Measurements from ENCODE around the gene PRELP.
A peak's percentile ranks its signal among the peaks of the same experiment; 100 is the strongest.

PRELP gene

DNA sequence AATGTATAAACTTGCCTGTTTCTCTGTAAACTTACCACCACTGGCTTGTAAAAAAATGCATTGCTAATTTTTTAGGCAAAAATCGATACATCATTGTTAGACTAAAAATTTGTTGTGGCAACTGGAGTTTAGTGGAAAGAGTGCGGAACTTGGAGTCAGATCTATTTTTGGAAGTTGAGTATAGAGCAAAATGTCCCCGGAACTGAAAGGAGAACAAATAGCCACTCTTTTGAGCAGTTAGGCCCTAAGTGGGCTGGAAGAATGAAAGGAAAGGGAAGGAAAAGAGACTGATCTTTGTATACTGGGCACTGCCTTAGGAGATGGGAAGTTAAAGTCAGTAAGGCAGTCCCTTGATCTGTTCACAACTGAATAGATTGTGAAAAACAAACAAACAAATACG lies 48.5 kb downstream of the PRELP start:
- no peak overlapping the region for H3K4me3 ChIP-seq (ENCODE audit: insufficient read length, low read depth)
- no peak overlapping the region for H3K9ac ChIP-seq (ENCODE audit: insufficient read length, low read depth)
- H3K27me3 ChIP-seq (ENCODE audit: insufficient read depth, insufficient read length), result peaks cover 34% of the 10 kb centered on the region
- H3K4me1 ChIP-seq (ENCODE audit: insufficient read depth, insufficient read length), result peaks cover 49% of the 10 kb centered on the region
- no peak for DNase-seq (ENCODE audit: low read depth, low spot score)
- no peaks in the 10 kb centered on the region for H3K9me3 ChIP-seq (ENCODE audit: insufficient read depth, low read length)
- no peaks in the 10 kb centered on the region for H3K36me3 ChIP-seq (ENCODE audit: insufficient read depth, insufficient read length, low read length)
- TF ChIP-seq YY1 (IDR thresholded peaks at IDR 0.05; ENCODE audit: insufficient read depth, insufficient read length), result no peak
- TF ChIP-seq ZNF274 (IDR thresholded peaks at IDR 0.05; ENCODE audit: low read depth, low read length), result no peak
- TF ChIP-seq SUZ12 (IDR thresholded peaks at IDR 0.05; ENCODE audit: extremely low read depth, insufficient read depth, insufficient read length), result no peak

- Histone ChIP-seq H3K27me3 (ENCODE audit: insufficient read depth, insufficient read length) (peaks cover 30% of the 10 kb centered on the region), H3K9me3 (ENCODE audit: insufficient read depth, low read length) (no peaks in the 10 kb centered on the region), H3K4me3 (ENCODE audit: insufficient read length, low read depth) (no peak overlapping the region), H3K4me1 (ENCODE audit: insufficient read depth, insufficient read length) (peaks cover 45% of the 10 kb centered on the region), H3K9ac (ENCODE audit: insufficient read length, low read depth) (no peak overlapping the region), H3K36me3 (ENCODE audit: insufficient read depth, insufficient read length, low read length) (no peaks in the 10 kb centered on the region)
- TF ChIP-seq YY1 (IDR thresholded peaks at IDR 0.05; ENCODE audit: insufficient read depth, insufficient read length), result no peak
- no peak for TF ChIP-seq SUZ12 (IDR thresholded peaks at IDR 0.05; ENCODE audit: extremely low read depth, insufficient read depth, insufficient read length)
- TF ChIP-seq ZNF274 (IDR thresholded peaks at IDR 0.05; ENCODE audit: low read depth, low read length), result no peak
- DNase-seq (ENCODE audit: low read depth, low spot score), result no peak
Observed at GRCh38 chr1:203524824-203525223, 49.2 kb downstream of the PRELP start.

DNA sequence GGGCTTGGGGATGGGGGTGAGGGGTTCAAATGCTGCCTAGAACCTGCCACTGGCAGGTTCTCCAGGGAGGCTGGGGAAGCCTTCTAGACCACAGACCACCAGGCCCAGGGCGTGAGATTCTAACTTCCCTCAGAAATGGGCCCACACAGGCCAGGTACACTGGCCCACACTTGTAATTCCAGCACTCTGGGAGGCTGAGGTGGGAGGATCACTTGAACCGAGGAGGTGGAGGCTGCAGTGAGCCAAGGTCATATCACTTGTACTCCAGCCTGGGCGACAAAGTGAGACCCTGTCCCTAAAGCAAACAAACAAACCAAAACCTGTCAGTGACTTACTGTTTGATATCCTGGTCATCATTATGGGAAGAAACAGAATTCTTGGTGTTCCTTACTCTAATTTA lies 50.1 kb downstream of the PRELP start:
- H3K9me3 ChIP-seq (ENCODE audit: insufficient read depth, low read length), result no peaks in the 10 kb centered on the region
- no peak for DNase-seq (ENCODE audit: low read depth, low spot score)
- H3K27me3 ChIP-seq (ENCODE audit: insufficient read depth, insufficient read length), result peaks cover 21% of the 10 kb centered on the region
- H3K4me1 ChIP-seq (ENCODE audit: insufficient read depth, insufficient read length), result peaks cover 38% of the 10 kb centered on the region
- H3K9ac ChIP-seq (ENCODE audit: insufficient read length, low read depth), result no peak overlapping the region
- TF ChIP-seq YY1 (IDR thresholded peaks at IDR 0.05; ENCODE audit: insufficient read depth, insufficient read length) (no peak), SUZ12 (IDR thresholded peaks at IDR 0.05; ENCODE audit: extremely low read depth, insufficient read depth, insufficient read length) (no peak), ZNF274 (IDR thresholded peaks at IDR 0.05; ENCODE audit: low read depth, low read length) (no peak)
- no peaks in the 10 kb centered on the region for H3K36me3 ChIP-seq (ENCODE audit: insufficient read depth, insufficient read length, low read length)
- H3K4me3 ChIP-seq (ENCODE audit: insufficient read length, low read depth), result no peak overlapping the region

- peaks cover 37% of the 10 kb centered on the region for H3K4me1 ChIP-seq (ENCODE audit: insufficient read depth, insufficient read length)
- peaks cover 16% of the 10 kb centered on the region for H3K27me3 ChIP-seq (ENCODE audit: insufficient read depth, insufficient read length)
- TF ChIP-seq SUZ12 (IDR thresholded peaks at IDR 0.05; ENCODE audit: extremely low read depth, insufficient read depth, insufficient read length) (no peak), YY1 (IDR thresholded peaks at IDR 0.05; ENCODE audit: insufficient read depth, insufficient read length) (no peak), ZNF274 (IDR thresholded peaks at IDR 0.05; ENCODE audit: low read depth, low read length) (no peak)
Observed at GRCh38 chr1:203526130-203526529, 50.5 kb downstream of the PRELP start.

GRCh38 chr1:203526572-203526971 lies 51.0 kb downstream of the PRELP start:
- TF ChIP-seq YY1 (IDR thresholded peaks at IDR 0.05; ENCODE audit: insufficient read depth, insufficient read length) (no peak), SUZ12 (IDR thresholded peaks at IDR 0.05; ENCODE audit: extremely low read depth, insufficient read depth, insufficient read length) (no peak), ZNF274 (IDR thresholded peaks at IDR 0.05; ENCODE audit: low read depth, low read length) (no peak)
- Histone ChIP-seq H3K4me1 (ENCODE audit: insufficient read depth, insufficient read length) (peaks cover 32% of the 10 kb centered on the region), H3K36me3 (ENCODE audit: insufficient read depth, insufficient read length, low read length) (no peaks in the 10 kb centered on the region), H3K9ac (ENCODE audit: insufficient read length, low read depth) (peak overlapping the region; percentile 43), H3K27me3 (ENCODE audit: insufficient read depth, insufficient read length) (peaks cover 12% of the 10 kb centered on the region), H3K4me3 (ENCODE audit: insufficient read length, low read depth) (no peak overlapping the region), H3K9me3 (ENCODE audit: insufficient read depth, low read length) (no peaks in the 10 kb centered on the region)
- no peak for DNase-seq (ENCODE audit: low read depth, low spot score)

More at GRCh38 chr1:203526130-203526529, 50.5 kb downstream of the PRELP start:
- H3K9ac ChIP-seq (ENCODE audit: insufficient read length, low read depth), result no peak overlapping the region
- no peaks in the 10 kb centered on the region for H3K9me3 ChIP-seq (ENCODE audit: insufficient read depth, low read length)
- no peaks in the 10 kb centered on the region for H3K36me3 ChIP-seq (ENCODE audit: insufficient read depth, insufficient read length, low read length)
- no peak for DNase-seq (ENCODE audit: low read depth, low spot score)
- no peak overlapping the region for H3K4me3 ChIP-seq (ENCODE audit: insufficient read length, low read depth)

DNA sequence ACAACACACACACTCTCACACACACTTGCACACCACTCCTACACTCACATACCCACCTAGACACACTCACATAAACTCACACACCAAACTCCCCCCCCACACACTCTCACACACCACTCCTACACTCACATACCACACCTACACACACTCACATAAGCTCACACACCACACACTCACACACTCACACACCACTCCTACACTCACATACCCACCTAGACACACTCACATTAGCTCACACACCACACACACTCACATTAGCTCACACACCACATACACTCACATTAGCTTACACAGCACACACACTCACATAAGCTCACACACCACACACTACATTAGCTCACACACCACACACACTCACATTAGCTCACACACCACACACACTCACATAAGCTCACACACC lies 51.4 kb downstream of the PRELP start:
- no peak overlapping the region for H3K4me3 ChIP-seq (ENCODE audit: insufficient read length, low read depth)
- H3K9ac ChIP-seq (ENCODE audit: insufficient read length, low read depth), result peak overlapping the region; percentile 43
- no peak for TF ChIP-seq YY1 (IDR thresholded peaks at IDR 0.05; ENCODE audit: insufficient read depth, insufficient read length)
- no peak for TF ChIP-seq ZNF274 (IDR thresholded peaks at IDR 0.05; ENCODE audit: low read depth, low read length)
- TF ChIP-seq SUZ12 (IDR thresholded peaks at IDR 0.05; ENCODE audit: extremely low read depth, insufficient read depth, insufficient read length), result no peak

DNA sequence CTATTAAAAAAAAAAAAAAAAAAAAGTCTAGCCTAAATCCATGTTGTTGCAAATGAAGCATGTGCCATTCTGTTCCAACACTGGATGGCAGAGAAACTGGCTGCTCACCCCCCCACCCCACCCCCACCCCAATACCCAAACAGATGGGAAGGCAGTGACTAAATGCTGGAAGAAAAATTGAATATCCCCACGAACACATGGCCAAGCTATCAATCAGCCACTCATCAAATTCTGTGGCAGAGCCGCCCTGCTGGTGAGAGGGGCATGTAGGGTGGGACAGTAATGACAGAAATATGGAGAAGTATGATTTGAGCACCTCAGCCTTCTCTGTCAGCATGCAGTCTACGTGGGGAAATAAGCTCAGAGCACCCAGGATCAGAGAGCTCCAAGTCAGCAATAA lies 52.5 kb downstream of the PRELP start:
- Histone ChIP-seq H3K4me3 (ENCODE audit: insufficient read length, low read depth) (no peak overlapping the region), H3K4me1 (ENCODE audit: insufficient read depth, insufficient read length) (peaks cover 22% of the 10 kb centered on the region), H3K36me3 (ENCODE audit: insufficient read depth, insufficient read length, low read length) (no peaks in the 10 kb centered on the region), H3K9me3 (ENCODE audit: insufficient read depth, low read length) (no peaks in the 10 kb centered on the region), H3K27me3 (ENCODE audit: insufficient read depth, insufficient read length) (no peaks in the 10 kb centered on the region), H3K9ac (ENCODE audit: insufficient read length, low read depth) (no peak overlapping the region)
- DNase-seq (ENCODE audit: low read depth, low spot score), result no peak
- no peak for TF ChIP-seq SUZ12 (IDR thresholded peaks at IDR 0.05; ENCODE audit: extremely low read depth, insufficient read depth, insufficient read length)
- TF ChIP-seq ZNF274 (IDR thresholded peaks at IDR 0.05; ENCODE audit: low read depth, low read length), result no peak
- no peak for TF ChIP-seq YY1 (IDR thresholded peaks at IDR 0.05; ENCODE audit: insufficient read depth, insufficient read length)

More for the DNA sequence above, 51.4 kb downstream of the PRELP start:
- no peaks in the 10 kb centered on the region for H3K36me3 ChIP-seq (ENCODE audit: insufficient read depth, insufficient read length, low read length)
- H3K4me1 ChIP-seq (ENCODE audit: insufficient read depth, insufficient read length), result peaks cover 28% of the 10 kb centered on the region
- no peak for DNase-seq (ENCODE audit: low read depth, low spot score)
- H3K27me3 ChIP-seq (ENCODE audit: insufficient read depth, insufficient read length), result peaks cover 8% of the 10 kb centered on the region
- H3K9me3 ChIP-seq (ENCODE audit: insufficient read depth, low read length), result no peaks in the 10 kb centered on the region
